ENCODE data around the gene SMIM38.
A peak's percentile ranks its signal among the peaks of the same experiment; 100 is the strongest.

The SMIM38 gene

DNA sequence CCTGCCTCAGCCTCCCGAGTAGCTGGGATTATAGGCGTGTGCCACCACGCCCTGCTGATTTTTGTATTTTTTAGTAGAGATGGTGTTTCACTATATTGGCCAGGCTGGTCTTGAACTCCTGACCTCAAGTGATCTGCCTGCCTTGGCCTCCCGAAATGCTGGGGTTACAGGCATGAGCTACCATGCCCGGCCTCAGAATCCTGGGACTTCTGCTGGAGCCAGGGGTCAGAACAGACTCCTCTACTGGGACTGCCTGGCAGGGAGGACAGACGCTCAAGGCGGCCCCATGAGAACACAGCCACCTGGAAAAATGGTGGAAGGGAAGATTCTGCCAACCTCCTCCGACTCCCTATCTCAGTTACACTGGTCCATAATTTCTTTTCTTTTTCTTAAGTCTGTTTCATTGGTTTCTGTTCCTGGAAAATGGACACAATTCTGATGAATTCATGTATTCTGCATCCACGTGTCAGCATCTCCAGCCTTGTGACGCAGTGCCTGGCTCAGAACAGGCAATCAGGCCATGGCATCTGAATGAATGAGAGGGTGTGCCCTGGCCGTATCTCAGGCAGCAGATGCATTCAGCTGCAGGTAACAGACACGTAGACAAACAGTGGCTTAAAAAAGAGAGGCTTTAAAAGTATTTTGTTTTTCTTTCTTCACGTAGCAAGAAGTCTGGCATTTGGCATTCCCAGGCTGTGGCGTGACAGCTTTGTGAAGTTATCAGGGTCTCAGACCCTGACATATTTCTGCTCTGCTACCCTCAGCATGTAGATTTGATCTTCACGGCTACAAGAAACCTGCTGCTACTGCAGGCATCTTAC is 4.8 kb downstream of the SMIM38 start:
- no peak for DNase-seq (ENCODE audit: low spot score)

DNA sequence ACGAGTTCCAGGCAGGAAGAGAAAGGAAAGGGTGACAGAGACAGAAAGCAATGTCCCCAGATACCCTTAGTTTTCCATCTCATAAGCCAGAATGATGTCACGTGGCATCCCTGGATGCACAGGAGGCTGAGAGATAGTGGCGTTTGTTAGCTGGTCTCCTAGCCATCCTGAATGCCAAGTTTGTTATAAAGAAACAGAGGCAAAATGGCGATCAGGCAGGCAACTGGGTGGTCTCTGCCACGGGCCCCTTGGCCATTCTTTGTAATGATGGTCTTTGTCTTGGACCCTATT is 5.3 kb downstream of the SMIM38 start:
- DNase-seq (ENCODE audit: low spot score), result no peak

DNA sequence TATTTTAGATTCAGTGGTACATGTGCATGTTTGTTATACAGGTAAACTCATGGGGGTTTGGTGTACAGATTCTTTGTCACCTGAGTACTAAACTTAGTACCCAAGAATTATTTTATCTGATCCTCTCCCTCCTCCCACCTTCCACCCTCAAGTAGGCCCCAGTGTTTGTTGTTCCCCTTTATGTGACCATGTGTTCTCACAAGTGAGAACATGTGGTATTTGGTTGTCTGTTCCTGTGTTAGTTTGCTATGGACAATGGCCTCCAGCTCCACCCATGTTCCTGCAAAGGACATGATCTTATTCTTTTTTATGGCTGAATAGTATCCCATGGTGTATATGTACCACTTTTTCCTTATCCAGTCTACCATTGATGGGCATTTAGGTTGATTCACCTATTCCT is 6.8 kb downstream of the SMIM38 start:
- DNase-seq (ENCODE audit: low spot score), result no peak

DNA sequence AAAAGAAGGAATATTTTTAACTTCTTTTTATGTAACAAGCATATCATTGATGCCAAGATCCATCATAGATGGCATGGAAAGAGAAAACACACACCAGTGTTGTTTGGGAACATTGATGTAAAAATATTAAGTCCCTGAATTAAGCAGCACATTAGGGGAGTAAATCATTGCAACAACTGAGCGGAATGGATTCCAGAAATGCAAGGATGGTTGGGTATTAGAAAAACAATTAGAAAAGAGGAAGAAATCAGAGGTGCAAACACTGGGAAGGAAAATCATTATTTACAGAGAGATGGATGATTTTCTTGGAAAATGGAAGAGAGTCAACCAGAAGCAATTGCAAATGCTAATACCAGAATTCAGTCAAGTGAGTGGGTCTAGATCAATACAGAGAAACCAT is 8.1 kb downstream of the SMIM38 start:
- DNase-seq (ENCODE audit: low spot score), result no peak

DNA sequence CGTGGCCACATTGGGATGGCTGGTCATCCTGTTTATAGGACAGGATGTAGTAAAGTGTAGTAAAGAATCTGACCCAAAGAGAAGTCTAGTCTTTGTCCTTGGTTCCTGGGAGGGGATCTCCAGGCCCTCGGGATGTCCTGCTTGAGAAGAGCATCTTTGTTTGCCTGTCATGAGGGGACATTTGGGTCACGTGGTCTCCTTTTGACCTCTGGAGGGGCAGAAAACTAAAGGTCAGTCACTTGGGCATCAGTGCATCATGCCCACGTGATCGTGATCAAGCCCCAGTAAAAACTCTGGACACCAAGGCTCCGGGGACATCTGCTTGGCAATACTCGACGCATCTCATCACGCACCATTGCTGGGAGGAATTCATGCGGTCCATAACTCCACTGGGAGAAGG is 9.1 kb downstream of the SMIM38 start:
- DNase-seq (ENCODE audit: low spot score), result no peak

DNA sequence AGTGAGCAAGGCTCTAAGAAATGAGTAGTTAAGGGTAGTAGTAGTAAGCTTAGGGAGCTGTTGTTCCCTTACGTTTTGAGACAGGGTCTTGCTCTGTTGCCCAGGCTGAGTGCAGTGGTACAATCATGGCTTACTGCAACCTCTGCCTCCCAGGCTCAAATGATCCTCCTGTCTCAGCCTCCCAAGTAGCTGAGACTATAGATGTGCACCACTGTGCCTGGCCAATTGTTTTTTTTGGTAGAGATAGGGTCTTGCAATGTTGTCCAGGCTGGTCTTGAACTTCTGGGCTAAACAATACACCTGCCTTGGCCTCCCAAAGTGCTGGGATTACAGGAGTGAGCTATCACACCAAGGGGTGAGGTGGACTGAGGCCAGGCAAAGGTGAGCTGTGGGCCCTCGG is 10.0 kb downstream of the SMIM38 start:
- DNase-seq (ENCODE audit: low spot score), result no peak

DNA sequence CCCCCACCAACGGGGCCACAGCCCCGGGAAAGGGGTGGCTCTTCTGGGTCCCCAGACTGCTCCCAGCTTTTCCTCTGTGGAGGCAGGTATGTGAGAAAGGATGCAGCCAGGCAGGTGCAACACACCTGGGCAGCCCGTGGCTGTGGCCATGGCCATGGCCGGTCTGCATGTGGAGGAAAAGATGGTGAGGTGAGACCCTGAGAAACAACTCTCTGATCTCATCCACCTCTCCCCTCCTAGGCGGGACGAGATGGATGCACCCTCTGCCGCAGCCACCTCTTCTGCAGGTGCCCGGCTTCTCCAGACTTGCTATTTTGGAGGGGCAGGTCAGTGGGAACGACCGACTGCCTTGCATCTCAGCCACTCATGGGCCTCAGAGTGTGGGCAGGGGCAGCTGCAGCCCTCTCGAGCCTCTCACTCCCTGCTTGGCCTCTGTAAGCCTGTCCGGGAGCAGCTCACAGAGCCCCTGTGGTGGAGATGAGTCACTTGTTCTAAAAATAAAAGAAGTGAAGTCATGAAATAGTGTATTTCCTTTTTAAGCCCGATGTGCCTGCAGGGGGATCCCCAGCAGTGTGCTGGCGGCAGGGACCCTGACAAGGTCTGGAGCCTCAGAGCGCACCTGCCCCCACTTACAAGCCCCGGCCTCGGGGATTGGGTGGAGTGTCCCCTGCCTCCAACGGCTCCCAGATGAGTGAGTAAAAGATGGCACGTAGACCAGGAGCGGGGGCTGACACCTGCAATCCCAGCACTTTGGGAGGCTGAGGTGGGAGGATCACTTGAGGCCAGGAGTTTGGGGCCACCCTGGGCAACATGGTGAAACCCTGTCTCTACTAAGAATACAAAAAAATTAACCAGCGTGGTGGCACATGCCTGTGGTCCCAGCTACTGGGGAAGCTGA is 10.7 kb downstream of the SMIM38 start:
- peak; percentile 60 for DNase-seq (ENCODE audit: low spot score)

DNA sequence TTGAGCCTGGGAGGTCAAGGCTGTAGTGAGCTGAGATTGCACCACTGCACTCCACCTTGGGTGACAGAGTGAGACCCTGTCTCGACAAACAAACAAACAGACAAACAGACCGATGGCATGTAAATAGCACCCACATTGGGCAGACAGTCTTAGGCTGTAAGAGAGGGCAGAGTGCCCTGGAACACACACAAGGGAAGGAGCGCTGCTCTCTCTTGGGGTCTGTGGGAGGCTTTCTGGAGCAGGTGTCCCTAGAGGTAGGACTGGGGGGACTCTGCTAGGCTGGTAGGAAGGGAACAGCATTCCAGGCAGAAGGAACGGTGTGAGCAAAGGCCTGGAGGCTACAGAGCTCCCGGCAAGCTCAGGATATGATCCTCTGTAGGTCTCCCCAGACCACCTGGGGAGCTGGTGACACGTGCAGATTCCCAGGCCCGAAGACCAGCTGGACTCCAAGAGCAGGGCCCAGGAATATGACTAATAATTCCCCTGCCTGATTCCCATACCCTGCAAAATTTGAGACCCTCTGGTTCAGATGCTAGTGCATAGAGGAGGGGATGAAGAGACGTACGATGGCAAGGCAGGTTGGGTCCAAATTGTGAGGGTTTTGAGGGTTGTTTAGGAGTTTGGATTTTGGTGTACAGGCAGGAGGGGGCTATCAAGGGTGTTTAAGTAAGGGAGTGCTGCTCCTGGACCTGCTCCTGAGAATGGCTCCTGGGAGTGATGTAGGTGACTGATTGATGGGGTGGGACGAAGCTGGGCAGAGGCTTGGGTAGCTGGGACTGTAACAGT is 11.6 kb downstream of the SMIM38 start:
- no peak for DNase-seq (ENCODE audit: low spot score)

DNA sequence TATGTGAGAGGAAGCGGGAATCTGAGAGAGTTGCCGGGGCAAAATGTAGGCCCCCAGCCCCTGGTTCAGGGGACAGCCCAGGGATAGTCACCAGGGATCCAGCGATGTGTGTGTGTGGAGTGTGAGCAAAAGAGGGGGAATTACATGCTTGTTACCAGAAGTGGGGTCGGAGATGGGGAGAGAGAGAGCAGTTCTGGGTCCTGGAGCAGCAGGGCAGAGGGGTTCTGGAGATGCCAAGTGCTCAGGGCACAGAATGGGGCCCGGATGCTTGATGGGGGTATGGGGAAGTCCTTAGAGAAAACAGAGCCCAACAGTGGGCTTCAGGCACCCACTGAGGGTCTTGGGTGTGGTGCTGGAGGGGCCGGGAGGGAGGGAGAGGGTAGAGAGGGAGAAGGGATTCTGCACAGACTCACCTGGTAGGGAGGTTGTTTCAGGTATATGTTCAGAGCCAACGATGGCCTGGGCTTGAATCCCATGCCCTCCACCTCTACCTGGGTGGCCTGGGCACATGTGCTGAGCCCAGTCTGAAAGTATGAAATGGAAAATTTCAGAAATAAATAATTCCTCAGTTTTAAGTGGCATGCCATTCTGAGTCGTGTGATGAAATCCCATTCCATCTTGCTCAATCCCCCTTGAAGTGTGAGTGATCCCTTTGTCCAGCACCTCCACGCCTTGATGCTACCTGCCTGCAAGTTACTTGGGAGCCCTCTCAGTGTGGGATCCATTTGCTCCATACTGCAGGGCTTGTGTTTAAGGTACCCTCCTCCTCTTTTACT is 12.4 kb downstream of the SMIM38 start:
- no peak for DNase-seq (ENCODE audit: low spot score)

DNA sequence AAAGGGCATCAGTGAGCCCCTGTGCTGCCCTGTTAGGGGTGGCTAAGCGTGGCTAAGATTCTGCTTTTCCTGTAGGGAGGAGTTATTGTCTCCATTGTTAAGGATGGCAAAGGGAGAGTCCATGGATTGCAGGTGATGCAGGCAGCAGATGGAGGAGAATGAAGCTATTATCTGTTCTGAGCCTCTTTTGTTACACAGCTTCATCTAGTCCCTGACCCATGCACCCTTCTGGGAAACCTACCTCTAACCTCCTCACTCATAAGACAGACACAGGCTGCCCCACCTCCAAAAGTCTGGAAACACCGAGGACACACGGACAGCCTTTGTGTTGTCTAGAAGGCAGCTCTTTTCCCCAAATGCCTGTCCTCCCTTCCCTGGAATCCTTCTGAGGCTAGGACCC is 13.7 kb downstream of the SMIM38 start:
- DNase-seq (ENCODE audit: low spot score), result no peak

DNA sequence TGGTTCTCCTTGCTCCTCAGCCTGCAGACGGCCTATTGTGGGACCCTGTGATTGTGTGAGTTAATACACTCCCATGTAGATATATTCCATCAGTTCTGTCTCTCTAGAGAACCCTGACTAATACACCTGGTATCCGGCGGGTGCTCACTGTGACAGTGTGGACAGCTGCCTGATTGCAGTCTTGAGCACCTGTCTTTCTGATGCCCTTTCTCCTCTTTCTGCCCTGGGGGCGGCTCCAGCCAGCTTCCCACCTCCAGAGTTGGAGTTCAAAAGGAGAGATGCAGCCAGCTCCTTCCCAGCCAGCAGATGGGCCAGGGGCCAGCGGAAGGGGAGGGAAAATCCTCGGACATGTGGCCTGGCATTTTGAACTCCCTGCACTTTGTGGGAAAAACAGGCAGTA is 15.0 kb downstream of the SMIM38 start:
- DNase-seq (ENCODE audit: low spot score), result no peak

DNA sequence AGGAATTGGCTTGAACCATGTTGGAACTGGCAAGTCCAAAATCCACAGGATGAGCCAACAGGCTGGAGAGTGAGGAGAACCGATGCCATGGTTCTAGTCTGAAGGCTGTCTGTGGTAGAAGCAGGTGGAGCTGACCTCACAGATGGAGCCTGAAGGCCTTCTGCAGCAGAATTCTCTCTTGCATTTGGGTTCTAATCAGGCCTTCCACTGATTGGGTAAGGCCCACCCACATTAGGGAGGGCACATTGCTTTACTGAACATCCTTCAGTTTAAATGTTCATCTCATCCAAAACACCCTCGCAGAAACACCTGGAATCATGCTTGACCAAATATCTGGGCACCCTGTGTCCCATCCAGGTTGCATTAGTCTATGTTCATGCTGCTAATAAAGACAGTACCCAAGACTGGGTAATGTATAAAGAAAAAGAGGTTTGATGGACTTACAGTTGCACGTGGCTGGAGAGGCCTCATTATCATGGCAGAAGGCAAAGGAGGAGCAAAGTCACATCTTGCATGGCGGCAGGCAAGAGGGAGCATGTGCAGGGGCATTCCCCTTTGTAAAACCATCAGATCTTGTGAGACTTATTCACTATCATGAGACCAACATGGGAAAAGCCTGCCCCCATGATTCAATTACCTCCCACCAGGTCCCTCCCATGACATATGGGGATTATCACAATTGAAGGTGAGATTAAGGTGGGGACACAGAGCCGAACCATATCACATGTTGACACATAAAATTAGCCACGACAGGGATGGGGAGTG is 15.9 kb downstream of the SMIM38 start:
- DNase-seq (ENCODE audit: low spot score), result no peak

DNA sequence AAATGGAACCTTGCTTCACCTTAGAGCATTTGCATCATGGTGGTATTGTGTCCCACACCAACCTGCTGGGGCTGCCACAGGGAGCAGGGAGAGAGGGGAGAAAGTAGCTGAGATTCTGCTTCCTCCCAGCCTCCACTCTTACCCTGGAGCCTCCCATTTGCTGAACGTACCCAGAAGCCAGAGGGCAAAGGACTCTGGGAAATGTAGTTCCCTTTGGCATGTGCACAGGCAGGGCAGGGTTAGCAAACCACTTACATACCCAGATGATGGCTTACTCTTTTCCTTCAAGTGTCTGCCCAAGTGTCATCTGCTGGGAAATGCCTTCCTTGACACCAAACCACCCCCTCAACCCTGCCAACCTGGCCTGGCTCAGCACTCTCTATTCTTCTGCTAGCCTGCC is 16.9 kb downstream of the SMIM38 start:
- peak; percentile 2 for DNase-seq (ENCODE audit: low spot score)

DNA sequence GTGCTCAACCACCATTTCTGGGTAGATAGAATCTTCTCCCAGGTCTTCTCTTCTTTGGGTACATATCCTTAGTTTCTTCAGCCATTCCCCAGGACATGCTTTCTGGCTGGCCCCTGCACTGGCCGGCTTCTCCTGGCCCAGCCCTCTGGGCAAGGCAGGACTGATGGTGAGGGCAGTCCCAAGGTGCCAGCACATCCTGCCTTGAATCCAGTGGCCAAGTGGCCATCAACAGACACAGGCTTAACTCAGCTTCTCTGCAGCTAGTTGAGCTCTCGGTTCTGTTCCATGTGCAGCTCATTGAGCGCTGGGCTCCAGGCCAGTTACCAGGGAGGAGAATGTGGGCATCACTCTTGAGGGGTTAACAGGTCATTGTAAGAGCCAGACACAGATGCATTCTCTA is 17.6 kb downstream of the SMIM38 start:
- DNase-seq (ENCODE audit: low spot score), result no peak

DNA sequence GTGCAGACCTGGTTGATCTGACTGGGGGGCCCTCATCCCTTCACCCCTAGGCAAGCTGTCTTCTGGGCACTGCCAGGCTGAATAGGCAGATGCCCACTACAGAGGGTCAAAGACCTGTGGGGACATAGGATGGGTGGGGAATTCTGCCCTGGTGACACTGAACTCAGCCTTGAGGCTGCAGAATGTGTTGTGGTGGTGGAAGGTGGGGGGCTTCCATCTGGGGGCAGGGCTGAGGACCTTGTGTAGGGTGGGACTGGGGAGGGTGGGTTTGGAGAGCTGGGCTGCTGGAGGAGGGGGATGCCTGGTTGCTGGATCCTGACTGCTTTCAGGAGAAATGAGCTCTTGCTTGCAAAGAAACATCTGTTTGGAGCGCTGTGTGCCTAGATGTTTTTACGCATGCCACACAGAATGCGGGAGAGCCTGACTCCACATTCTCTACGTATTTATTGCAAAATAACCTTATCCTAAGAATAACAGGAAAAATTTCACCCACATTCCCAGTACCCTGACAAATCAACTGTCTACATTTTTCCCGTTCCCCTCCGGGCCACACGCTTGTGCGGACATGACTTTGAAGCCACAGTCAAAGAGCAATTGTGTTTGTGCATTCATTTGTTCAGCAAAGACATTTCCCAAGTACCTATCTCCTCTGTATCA is 18.3 kb downstream of the SMIM38 start:
- no peak for DNase-seq (ENCODE audit: low spot score)

DNA sequence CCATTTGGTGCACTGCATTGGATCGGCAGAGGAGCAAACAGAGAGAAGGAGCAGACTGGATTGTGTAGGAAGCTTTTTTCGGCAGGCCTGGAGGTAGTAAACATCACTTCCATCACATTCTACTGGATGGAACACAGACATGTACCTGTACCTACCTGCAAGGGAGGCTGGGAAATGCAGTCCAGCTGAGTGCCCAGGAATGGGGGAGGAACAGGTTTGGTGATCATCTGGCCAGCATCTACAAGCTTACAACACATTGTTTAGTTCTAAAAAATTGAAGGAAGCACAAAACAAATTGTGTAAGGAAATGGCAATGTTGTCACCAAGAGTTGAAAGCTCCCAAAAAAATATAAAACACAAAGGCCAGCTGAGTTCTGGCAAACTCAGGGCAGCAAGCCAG is 19.1 kb downstream of the SMIM38 start:
- no peak for DNase-seq (ENCODE audit: low spot score)

DNA sequence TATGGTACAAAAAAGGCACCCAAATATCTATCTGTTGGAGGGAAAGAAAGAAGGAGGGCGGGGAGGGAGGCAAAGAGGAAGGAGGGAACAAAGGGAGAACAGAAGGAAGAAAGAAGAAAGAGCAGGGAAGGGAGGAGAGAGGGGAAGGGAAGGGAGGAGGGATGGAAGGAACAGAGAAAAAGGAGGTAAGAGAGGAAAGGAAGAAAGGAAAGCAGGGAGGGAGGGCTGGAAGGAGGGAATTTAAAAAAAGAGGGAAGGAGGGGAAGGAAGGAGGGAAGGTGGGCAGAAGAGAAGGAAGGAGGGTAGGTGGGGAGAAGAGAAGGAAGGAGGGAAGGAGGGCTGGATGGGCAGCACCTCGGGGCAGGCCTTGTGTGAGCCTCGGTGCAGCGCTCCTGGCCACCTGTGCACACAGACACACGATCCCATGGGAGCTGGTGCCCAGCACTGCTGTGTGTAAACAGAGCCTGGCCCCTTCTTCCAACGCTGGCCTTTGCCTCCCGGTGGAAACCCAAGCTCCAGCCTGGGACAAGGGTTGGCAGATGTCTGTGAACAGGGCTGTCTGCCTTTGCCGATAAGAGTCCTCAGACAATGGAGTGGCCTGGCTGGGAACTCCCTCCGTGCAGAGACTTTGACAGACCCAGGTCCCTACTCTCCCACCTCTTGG is 23.2 kb downstream of the SMIM38 start:
- DNase-seq (ENCODE audit: low spot score), result no peak

DNA sequence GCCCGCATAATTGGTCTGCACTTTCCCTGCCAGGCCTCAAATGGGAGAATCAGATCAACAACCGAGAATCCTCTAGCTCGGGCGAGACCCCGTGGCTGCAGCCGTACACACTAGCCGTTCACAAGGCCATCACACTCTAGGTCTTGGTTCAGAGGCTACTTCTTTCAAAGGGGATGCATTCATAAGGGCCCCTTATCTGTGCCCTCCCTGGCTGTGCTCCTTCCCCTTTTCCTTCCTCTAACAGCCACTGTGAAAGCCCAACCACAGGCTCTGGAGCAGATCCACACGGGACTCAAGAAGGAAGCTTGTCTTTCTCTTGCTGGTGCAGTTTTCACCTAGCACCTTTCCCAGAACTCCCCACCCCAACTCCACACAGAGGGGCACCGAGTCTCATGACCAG is 24.5 kb downstream of the SMIM38 start:
- DNase-seq (ENCODE audit: low spot score), result no peak

DNA sequence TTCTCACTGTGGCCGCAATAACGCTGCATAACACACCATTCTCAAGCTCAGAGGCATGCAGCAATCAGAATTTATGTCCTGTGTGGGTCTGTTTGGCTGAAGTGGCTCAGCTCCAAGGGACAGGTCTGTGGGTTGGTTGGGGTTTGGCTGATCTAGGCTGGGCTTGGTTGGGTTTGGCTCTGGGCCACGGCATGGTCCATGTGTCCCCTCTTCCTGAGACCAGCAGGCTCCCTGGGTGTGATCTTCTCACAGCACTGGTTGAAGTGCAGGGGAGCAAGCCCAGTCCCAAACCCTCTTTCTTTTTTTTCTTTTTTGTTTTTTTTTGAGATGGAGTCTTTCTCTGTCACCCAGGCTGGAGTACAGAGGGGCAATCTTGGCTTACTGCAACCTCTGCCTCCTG is 25.0 kb downstream of the SMIM38 start:
- DNase-seq (ENCODE audit: low spot score), result no peak

DNA sequence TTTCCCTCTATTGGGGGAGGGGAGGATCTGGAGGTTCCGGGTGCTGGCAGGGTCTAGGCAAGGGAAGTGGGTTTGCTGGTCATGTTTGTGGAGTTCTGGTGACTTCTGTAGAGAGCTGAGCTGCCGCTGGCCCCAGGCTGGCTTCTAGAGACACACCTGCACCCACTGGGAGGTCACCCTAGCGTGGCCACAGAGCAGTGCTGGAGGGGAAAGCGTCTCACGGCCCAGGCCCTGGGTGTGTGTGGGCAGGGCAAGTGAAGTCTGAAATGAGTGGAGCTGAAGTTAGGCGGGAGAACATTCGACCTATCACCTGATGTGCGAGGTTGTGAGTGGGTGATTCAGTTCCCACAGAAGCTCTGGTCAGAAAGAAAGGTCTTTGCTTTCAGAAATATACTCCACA is 27.9 kb downstream of the SMIM38 start:
- DNase-seq (ENCODE audit: low spot score), result no peak
